Astrocyte of the cerebellum (primary cell): Measurements from ENCODE around the gene AFDN.

Source experiments
- DNase-seq: peaks from one replicate; pipeline ENCODE4 v3.0.0-alpha.2; 2011; ENCODE audit warnings: low read depth
- H3K4me3 ChIP-seq: 2 replicates; pipeline ENCODE4 v1.5.1; 2011; ENCODE audit warnings: mild to moderate bottlenecking, low read depth, low read length, moderate library complexity
- in situ Hi-C: cut with HindIII; loops from 2 replicates; pipeline ENCODE4 v1.10.0; 2017; ENCODE audit warnings: low sequenced_read_pairs
- TF ChIP-seq, protein P1 (sequence below): IDR thresholded peaks from 2 replicates; pipeline ENCODE4 v1.5.1; 2012; ENCODE audit warnings: low read length, low read depth, moderate library complexity, mild to moderate bottlenecking; ENCODE audit errors: missing control alignments

The AFDN gene

DNA sequence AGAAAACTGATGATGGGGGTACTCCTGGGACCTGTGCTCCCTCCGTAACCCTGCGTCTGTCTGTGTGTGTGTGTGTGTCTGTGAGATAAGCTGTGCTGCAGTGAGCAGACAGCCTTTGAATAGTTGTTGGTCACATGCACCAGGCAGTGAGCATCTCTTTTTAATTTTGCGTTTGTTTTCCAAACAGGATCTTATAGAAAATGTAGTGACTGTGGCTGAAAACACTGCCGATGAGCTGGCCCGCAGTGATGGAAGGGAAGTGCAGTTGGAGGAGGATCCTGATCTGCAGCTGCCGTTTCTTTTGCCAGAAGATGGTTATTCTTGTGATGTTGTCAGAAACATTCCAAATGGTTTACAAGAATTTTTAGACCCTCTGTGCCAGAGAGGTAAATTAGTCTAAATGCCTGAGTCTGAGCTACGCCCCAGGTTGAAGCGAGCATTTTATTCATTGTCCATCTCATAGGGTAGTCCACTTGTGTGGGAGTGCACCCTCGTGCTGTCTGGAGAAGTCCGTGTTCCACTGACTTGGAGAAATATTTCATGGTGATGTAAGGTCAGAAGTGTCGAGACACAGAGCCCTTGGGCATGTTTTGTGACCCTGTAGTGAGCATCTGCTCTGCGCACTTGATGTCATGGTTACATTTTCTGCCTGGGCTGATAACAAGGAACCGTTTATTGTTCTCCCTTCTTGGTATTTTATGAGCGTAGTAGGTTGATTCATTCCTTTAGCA lies 92.0 kb downstream of the AFDN start:
- TF ChIP-seq, protein P1, sequence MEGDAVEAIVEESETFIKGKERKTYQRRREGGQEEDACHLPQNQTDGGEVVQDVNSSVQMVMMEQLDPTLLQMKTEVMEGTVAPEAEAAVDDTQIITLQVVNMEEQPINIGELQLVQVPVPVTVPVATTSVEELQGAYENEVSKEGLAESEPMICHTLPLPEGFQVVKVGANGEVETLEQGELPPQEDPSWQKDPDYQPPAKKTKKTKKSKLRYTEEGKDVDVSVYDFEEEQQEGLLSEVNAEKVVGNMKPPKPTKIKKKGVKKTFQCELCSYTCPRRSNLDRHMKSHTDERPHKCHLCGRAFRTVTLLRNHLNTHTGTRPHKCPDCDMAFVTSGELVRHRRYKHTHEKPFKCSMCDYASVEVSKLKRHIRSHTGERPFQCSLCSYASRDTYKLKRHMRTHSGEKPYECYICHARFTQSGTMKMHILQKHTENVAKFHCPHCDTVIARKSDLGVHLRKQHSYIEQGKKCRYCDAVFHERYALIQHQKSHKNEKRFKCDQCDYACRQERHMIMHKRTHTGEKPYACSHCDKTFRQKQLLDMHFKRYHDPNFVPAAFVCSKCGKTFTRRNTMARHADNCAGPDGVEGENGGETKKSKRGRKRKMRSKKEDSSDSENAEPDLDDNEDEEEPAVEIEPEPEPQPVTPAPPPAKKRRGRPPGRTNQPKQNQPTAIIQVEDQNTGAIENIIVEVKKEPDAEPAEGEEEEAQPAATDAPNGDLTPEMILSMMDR: no peak
- in situ Hi-C loops: no loop called here
- H3K4me3 ChIP-seq: no peak overlapping the region
- no peak for DNase-seq

DNA sequence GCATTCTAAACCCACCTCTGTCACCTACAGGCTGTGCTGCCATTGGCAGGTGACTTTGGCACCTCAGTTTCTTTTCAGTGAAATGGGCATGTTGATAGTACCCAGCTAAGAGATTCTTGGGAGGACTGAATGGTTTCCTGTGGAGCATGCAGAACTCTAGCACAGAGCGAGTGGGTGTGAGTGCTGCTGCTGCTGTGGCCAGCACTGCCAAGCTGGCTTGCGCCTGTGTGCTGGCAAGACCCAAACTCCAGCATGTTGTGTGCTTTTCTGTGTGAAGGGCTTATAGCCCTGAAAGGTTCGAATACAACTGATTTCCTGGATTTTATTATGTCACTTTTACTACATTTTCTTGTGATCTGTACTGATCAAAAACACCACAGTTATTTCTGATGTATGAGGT lies 92.6 kb downstream of the AFDN start:
- in situ Hi-C loops: no loop called here
- DNase-seq: no peak
- TF ChIP-seq, protein P1: no peak

DNA sequence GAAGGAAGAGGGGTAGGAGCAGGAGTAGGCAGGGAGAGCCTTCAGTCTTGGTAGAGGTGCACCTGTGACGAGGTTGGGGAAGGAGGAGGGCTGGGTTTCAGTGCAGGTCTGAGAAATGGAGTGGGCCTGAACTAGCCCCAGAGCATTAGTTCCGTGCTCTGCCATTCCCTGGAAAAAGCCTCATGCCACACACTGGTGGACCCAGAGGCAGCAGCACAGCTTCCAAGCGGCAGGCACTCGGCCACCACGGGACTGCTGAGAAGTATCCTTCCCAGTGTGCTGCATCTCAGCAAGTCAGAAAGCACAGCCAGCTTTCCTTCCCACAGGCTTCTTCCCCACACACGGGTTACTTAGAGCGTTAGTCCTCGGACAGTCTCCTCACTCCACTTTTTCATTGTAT lies 93.5 kb downstream of the AFDN start:
- TF ChIP-seq, protein P1: no peak
- H3K4me3 ChIP-seq: no peak overlapping the region
- DNase-seq: no peak
- in situ Hi-C loops: no loop called here

More for the DNA sequence above, 92.6 kb downstream of the AFDN start:
- no peak overlapping the region for H3K4me3 ChIP-seq

DNA sequence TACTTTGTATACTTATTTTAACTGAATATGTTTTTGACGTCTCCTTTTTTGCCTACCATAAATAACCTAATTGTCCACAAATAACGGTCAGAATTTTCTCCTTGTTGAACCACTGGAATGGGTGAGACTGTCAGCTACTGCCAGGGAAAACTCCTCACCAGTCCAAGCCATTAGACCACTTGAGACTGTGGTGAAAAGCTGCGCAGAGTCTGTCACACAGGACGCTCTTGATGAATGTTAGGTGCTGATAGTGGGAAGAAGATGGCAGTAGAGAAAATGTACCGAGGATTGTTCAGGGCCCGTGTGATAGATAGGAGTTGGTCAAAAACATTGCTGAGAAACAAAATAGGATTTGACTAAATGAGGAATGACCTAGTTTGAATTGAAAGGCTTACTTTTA lies 95.1 kb downstream of the AFDN start:
- TF ChIP-seq, protein P1: no peak
- H3K4me3 ChIP-seq: no peak overlapping the region
- in situ Hi-C loops: no loop called here
- DNase-seq: no peak

DNA sequence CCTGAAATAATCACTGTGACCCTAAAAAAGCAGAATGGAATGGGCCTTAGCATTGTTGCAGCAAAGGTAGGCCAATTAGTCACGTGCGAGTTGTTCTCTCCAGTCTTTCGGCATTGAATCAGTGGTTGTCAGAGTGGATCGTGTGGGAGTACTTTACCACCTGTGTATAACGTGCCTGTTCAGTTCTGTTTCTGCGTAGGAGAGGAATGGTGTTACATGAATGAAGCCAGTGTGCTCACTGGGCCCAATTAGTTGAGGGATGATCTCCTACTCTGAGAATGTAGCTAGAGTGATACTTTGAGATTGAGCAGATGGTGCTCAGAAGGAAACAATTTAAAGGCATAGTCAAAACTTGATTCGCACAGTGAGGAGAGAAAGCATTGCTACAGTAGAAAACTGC lies 98.3 kb downstream of the AFDN start:
- TF ChIP-seq, protein P1: no peak
- in situ Hi-C loops: no loop called here
- no peak overlapping the region for H3K4me3 ChIP-seq
- no peak for DNase-seq

DNA sequence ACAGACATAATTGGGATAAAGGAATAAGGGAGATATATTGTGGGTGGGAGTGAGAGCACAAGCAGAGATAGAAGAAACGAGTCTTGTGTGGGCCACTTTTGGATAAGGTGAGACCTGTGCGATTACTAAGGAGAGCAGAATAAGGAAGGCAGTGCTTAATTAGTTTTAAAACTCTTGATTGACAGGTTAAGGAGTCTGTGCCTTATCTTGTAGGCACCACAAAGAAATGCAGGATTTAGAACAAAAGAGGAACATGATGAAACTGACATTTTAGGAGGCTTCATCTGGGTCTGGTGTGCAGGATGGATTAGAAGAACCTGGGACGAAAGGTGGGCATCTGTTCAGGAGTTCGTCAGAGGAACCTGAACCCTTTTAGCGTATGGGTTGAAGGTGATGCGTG lies 100.5 kb downstream of the AFDN start:
- in situ Hi-C loops: no loop called here
- TF ChIP-seq, protein P1: no peak
- DNase-seq: no peak
- H3K4me3 ChIP-seq: no peak overlapping the region
